A549 (cell line): ENCODE measurements around the gene CEBPA.

Experiments
- CEBPB ChIP-seq, 2 experiments: fragments of >200 bp in 1 of 2; sonication (Bioruptor Twin) in 1 of 2; formaldehyde crosslinking in 1 of 2; IDR thresholded peaks; 2 replicates each; pipeline ENCODE4 v1.6.1; 2012 to 2016
- EP300 ChIP-seq, 2 experiments: fragments of >200 bp; sonication (Bioruptor Twin); formaldehyde crosslinking; IDR thresholded peaks; 2 replicates in 1 of 2; 3 replicates in 1 of 2; pipeline ENCODE4 v1.6.1; 2016 to 2017
- RCOR1 ChIP-seq: fragments of 150-350 bp; IDR thresholded peaks from 2 replicates; pipeline ENCODE4 v1.6.1; 2014; ENCODE audit warnings: antibody characterized with exemption, low read length, low read depth
- RNF2 ChIP-seq: fragments of 200-600 bp; sonication (generic); IDR thresholded peaks from 2 replicates; pipeline ENCODE4 v1.6.1; 2016; ENCODE audit warnings: low read depth, mild to moderate bottlenecking, antibody characterized with exemption, moderate library complexity, borderline replicate concordance
- ZC3H11A ChIP-seq: fragments of 450-650 bp; IDR thresholded peaks from 2 replicates; pipeline ENCODE4 v1.6.1; 2014; ENCODE audit warnings: antibody characterized with exemption, mild to moderate bottlenecking
- TF ChIP-seq, protein P1 (sequence below): fragments of >200 bp; sonication (Bioruptor Twin); formaldehyde crosslinking; IDR thresholded peaks from 3 replicates; pipeline ENCODE4 v1.5.1; 2016

DNA sequence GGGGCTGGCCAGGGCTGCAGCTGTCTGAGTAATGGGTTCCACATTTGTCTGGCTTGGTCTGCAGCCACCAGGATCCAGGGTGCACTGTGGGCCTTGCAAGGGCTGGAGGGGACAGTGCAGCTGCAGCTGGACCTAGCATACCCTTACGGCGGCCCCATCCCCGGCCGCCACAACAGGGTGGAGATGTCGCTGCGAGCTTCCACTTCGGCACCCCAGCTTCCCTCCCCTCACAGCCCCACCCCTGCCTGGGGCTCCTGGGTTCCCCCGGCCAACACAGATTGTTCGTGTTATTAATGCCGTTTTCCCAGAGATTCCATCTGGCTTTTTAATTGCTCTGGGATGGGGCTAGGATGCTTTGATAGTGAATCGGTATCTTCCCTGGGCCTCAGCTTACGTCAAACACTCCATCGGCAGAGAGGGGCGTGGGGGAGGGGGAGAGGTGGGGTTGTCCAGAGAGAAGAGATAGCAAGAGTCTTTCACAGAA is 5.8 kb downstream of the CEBPA start:
- TF ChIP-seq, protein P1, sequence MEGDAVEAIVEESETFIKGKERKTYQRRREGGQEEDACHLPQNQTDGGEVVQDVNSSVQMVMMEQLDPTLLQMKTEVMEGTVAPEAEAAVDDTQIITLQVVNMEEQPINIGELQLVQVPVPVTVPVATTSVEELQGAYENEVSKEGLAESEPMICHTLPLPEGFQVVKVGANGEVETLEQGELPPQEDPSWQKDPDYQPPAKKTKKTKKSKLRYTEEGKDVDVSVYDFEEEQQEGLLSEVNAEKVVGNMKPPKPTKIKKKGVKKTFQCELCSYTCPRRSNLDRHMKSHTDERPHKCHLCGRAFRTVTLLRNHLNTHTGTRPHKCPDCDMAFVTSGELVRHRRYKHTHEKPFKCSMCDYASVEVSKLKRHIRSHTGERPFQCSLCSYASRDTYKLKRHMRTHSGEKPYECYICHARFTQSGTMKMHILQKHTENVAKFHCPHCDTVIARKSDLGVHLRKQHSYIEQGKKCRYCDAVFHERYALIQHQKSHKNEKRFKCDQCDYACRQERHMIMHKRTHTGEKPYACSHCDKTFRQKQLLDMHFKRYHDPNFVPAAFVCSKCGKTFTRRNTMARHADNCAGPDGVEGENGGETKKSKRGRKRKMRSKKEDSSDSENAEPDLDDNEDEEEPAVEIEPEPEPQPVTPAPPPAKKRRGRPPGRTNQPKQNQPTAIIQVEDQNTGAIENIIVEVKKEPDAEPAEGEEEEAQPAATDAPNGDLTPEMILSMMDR = no peak
- TF ChIP-seq RNF2 (no peak), RCOR1 (no peak), ZC3H11A (no peak), CEBPB (IDR thresholded peaks at IDR 0.05) (no peak), EP300 (IDR thresholded peaks at IDR 0.05) (no peak)
